HG03039 (cell line): Measurements from ENCODE around the gene ZNF786.
"Not testable (repeated sequence)": the region's sequence is repeated elsewhere in the genome, so short reads cannot be mapped to it uniquely, and the experiment has no call there.

Experiments used
- ATAC-seq: cut with Tn5 transposase; IDR thresholded peaks from one replicate; pipeline ENCODE4 v1.9.1; 2021; ENCODE audit warnings: mild to moderate bottlenecking, moderate library complexity; ENCODE audit not compliant: unreplicated experiment

Gene ZNF786

GRCh38 chr7:149081914-149082313 is 8.6 kb downstream of the ZNF786 start:
- no peak for ATAC-seq

GRCh38 chr7:149077594-149077993 is 12.9 kb downstream of the ZNF786 start:
- ATAC-seq = no peak

DNA sequence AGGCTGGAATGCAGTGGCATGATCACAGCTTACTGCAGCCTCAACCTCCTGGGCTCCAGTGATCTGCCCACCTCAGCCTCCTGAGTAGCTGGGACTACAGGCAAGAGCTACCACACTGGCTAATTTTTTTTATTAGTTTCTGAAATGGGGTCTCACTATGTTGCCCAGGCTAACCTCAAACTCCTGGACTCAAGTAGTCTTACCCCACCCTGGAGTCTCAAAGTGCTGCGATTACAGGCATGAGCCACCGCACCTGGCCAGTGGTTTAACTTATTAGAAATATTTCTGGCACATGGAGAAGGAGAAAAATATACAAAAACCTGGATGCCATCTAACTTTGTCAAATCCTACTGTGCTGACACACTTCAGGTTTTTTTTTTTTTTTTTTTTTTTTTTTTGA is 15.2 kb downstream of the ZNF786 start:
- ATAC-seq = no peak

- no peak for ATAC-seq
These were observed 16.2 kb downstream of the ZNF786 start for GRCh38 chr7:149074116-149074885.

DNA sequence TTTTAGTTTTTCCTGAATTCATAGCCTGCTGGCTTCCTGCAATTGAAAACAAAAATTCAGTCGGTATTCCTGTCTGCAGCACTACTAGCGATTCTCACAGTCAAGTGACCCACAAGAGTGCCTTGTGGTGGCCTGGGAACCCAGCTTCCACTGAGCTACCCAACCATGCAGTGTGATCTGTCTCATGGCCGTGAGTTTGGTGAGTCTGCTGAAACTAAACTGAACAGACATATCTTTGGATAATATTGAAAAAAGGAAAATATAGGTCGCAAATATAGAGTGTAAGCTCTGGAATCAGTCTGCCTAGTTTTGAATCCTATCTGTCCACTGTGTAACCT is 18.1 kb downstream of the ZNF786 start:
- no peak for ATAC-seq

DNA sequence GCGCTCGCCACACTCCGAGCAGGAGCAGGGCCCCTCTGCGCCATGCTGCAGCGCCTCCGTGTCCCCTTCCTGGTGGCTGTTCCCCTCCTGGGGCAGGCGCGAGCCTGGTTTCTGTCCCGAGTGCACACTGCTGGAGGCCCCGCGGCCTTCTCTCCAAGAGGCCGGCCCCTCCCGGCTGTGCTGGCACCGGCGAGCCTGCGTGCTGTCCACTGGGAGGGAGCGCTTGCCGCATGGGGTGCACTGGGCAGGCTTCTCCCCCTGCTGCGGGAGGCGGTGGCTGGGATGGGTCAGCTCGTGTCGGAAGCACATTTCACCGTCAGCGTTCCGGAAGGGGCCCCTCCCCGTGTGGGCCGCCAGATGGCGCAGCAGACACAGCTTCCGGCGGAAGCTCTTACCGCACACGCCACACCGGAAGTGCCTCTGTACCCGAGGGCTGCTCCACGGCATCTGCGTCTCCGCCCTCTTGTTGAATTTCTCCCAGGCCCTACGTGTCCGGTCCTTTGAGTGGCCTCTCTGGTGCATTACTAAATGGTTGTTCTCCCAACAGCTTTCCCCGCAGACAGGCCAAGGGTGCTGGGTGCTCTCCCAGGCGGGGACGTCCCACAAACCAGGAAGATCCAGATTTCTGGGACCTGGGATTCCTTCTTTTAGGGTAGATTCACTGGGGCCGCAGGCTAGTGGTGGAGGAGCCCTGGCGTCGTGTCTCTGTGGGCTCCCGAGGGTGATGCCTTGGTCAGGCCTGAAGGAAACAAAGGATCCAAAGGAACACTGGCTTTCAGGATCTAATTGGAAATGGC is 18.7 kb downstream of the ZNF786 start:
- no peak for ATAC-seq

- no peak for ATAC-seq
These were observed 19.3 kb downstream of the ZNF786 start for GRCh38 chr7:149071182-149071635.

DNA sequence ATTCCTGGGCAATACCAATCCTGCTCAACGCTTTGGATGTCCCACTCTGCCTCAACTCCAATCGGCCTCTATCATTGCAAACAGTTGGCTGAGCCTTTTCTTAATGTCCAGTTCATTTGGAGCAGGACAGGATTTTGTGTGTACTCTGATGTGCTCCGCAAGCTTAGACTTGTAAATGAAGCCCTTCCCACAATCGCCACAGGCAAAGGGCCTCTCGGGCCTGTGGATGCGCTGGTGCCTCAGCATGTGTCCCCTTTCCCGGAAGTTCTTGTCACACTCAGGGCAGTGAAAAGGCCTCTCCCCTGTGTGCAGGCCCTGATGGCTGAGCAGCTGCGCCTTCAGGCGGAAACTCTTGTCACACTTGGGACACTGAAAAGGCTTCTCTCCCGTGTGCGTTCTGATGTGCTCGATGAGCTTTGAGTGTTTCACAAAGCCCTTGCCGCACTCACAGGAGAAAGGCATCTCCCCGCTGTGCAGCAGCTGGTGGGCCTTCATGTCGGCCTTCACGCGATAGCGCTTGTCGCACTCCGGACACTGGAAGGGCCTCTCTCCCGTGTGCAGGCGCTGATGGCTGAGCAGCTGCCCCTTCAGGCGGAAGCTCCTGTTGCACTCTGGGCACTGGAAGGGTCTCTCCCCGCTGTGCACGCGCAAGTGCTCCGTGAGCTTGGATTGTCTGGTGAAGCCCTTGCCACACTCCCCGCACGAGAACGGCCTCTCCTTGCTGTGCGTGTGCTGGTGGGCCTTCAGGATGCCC is 20.0 kb downstream of the ZNF786 start:
- no peak for ATAC-seq

DNA sequence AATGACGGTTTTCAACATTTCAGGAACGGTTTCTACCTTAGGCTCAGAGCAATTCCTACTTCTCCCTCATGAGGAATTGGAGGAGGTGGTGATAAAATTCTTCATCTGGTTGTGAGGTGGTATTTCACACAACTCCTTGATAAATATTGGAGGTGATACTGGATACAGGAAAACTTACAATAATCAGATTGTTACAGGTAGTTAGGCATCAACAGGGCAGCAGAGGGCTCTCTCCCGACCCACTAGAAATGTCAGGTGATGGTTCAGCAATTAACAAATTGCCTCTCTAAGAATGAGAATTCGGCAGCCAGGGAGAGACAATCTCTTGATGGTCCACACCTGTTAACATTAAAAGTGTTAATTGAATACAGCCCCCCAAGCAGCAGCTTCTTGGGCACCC is 22.6 kb downstream of the ZNF786 start:
- ATAC-seq = no peak

GRCh38 chr7:149063476-149063875 is 27.0 kb downstream of the ZNF786 start:
- no peak for ATAC-seq

DNA sequence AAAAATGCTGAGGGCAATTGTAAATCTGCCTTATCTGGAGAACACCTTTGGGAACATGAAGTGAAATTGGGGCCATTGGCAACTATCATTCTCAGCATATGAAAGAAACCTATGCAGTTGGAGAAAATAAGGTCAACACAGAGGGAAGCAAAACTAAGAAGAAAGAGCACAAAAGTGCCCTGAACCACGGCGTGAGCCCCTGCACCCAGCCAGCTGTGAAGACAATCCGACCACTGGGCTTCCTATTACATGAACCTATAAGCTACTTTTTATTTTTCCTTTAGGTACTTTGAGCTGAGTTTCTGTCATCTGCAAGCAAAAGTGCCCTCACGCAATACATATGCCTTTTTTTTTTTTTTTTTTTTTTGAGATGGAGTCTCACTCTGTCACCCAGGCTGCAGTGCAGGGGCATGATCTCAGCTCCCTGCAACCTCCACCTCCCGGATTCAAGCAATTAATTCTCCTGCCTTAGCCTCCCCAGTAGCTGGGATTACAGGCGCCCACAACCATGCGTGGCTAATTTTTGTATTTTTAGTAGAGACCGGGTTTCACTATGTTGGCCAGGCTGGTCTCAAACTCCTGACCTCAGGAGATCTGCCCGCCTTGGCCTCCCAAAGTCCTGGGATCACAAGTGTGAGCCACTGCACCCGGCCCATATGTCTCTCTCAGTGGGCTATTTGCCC is 28.2 kb downstream of the ZNF786 start:
- not testable (repeated sequence) for ATAC-seq

DNA sequence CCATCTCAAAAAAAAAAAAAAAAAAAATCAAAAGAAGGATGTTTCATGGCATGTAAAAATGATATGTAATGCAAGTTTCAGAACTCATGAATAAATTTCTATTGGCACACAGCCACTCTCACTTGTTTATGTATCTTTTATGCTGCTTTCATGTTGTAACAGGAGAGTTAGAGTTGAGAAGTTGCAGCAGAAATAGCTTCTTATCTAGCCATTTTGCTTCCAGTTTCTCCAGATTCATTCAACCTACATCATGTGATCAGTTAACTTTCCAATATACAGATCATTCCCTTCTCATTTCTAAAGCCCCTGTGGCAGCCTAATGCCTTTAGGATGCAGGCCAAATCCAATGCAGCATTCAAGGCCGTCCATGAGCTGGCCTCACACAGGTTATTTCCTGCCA is 30.4 kb downstream of the ZNF786 start:
- no peak for ATAC-seq

DNA sequence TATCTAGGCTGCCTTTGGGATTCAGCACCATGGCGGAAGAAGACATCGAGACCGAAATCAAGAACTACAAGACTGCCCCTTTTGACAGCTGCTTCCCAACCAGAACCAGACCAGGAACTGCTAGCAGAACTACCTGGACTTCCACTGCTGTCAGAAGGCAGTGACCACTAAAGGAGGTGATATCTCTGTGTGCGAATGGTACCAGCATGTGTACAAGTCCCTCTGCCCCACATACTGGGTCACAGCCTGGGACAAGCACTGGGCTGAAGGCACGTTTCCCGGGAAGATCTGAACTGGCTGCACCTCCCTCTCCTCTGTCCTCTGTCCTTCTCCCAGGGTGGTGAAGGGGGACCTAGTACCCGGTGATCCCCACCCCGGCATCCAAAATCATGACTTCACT is 36.6 kb downstream of the ZNF786 start:
- ATAC-seq = no peak

- no peak for ATAC-seq
These were observed 37.1 kb downstream of the ZNF786 start for GRCh38 chr7:149053384-149053783.

DNA sequence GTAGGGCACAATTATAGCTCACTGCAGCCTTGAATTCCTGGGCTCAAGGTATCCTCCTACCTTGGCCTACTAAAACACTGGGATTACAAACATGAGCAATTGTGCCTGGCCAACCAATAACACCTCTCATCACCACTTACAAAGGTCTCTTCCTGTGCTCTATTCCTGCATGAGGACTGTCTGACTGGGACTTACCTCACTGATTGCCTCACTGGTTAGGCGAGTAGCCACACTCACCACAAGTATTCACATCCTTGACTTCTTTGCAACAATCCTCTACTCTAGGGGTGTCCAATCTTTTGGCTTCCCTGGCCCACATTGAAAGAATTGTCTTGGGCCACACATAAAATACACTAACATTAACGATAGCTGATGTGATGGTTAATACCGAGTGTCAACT is 39.6 kb downstream of the ZNF786 start:
- no peak for ATAC-seq

- ATAC-seq = no peak
These were observed 41.7 kb downstream of the ZNF786 start for GRCh38 chr7:149048805-149049204.

- ATAC-seq = no peak
These were observed 44.1 kb downstream of the ZNF786 start for GRCh38 chr7:149046416-149046815.

DNA sequence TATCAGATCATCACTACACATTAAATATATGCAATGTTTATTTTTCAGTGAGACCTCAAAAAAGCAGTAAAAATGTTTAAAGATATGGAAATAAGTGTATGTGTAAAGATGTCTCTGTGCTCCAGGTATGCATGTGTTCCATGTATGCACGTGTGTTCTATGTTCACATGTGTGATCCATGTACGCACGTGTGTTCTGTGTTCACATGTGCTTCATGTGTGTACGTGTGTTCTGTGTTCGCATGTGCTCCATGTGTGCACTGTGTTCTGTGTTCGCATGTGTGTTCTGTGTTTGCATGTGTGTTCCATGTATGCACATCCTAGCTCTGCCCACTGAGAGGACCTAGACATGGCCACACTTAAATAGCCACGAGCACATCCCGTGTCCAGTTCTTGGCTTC is 46.6 kb downstream of the ZNF786 start:
- ATAC-seq = no peak

- ATAC-seq = no peak
These were observed 49.2 kb downstream of the ZNF786 start for GRCh38 chr7:149041350-149041749.

- ATAC-seq = not testable (repeated sequence)
These were observed 51.9 kb downstream of the ZNF786 start for GRCh38 chr7:149038641-149039040.

GRCh38 chr7:149036676-149037075 is 53.8 kb downstream of the ZNF786 start:
- no peak for ATAC-seq
